Common myeloid progenitor, CD34-positive (primary cell): ENCODE measurements around the gene PRKAR1B.
A peak's percentile ranks its signal among the peaks of the same experiment; 100 is the strongest.

Experiments used
- CTCF ChIA-PET: fragments of 350-600 bp; sonication (Branson Sonifier 250); formaldehyde crosslinking; loops from one replicate; lab custom pipeline; 2021; ENCODE audit warnings: antibody characterized with exemption; lab: Charles Lee
- POLR2A ChIA-PET: fragments of 350-600 bp; sonication (Branson Sonifier 250); formaldehyde crosslinking; loops from one replicate; lab custom pipeline; 2021; ENCODE audit warnings: antibody characterized with exemption; lab: Charles Lee
- DNase-seq, 3 donors: peaks; one replicate each; pipeline versions ENCODE4 v3.0.0 to v3.0.0-alpha.2; 2013
- H3K27ac ChIP-seq, 2 experiments: 1 replicate in 1 of 2; 2 replicates in 1 of 2; pipeline ENCODE4 v1.7.0; 2013; ENCODE audit warnings: inconsistent platforms in 2 of 2, low read length in 2 of 2, mild to moderate bottlenecking in 2 of 2, low read depth in 1 of 2, moderate library complexity in 1 of 2; ENCODE audit not compliant: severe bottlenecking in 2 of 2, insufficient read depth in 1 of 2, poor library complexity in 1 of 2
- H3K27me3 ChIP-seq, 5 experiments: replicated peaks in 2 of 5; 1 replicate in 3 of 5; 2 replicates in 2 of 5; pipeline versions ENCODE4 v1.6.1 to v1.7.0; 2013; ENCODE audit warnings: low read length in 4 of 5, mild to moderate bottlenecking in 2 of 5, moderate library complexity in 2 of 5, inconsistent platforms in 1 of 5; ENCODE audit not compliant: insufficient read depth in 5 of 5, control insufficient read depth in 4 of 5
- H3K36me3 ChIP-seq, 4 experiments: 1 replicate in 2 of 4; 2 replicates in 2 of 4; pipeline versions ENCODE4 v1.6.1 to v1.7.0; 2013; ENCODE audit warnings: low read length in 3 of 4, control low read depth in 1 of 4, mild to moderate bottlenecking in 1 of 4; ENCODE audit not compliant: control insufficient read depth in 4 of 4, insufficient read depth in 4 of 4
- H3K4me1 ChIP-seq, 4 experiments: 1 replicate in 3 of 4; 2 replicates in 1 of 4; pipeline versions ENCODE4 v1.6.1 to v1.7.1; 2013; ENCODE audit warnings: low read length in 3 of 4, mild to moderate bottlenecking in 3 of 4, control low read depth in 1 of 4, inconsistent platforms in 1 of 4, moderate library complexity in 1 of 4; ENCODE audit not compliant: control insufficient read depth in 4 of 4, insufficient read depth in 4 of 4; ENCODE audit errors: control extremely low read depth in 1 of 4
- H3K4me3 ChIP-seq, 7 experiments: 1 replicate in 4 of 7; 2 replicates in 3 of 7; pipeline versions ENCODE4 v1.5.1 to v1.7.0; 2013; ENCODE audit warnings: mild to moderate bottlenecking in 7 of 7, low read length in 6 of 7, moderate library complexity in 6 of 7, inconsistent platforms in 2 of 7, low read depth in 2 of 7, control low read depth in 1 of 7; ENCODE audit not compliant: insufficient read depth in 4 of 7, control insufficient read depth in 1 of 7; ENCODE audit errors: extremely low read depth in 1 of 7
- H3K9me3 ChIP-seq, 5 experiments: 1 replicate in 4 of 5; 2 replicates in 1 of 5; pipeline versions ENCODE4 v1.6.1 to v1.7.1; 2013; ENCODE audit warnings: low read length in 4 of 5, mild to moderate bottlenecking in 2 of 5, inconsistent platforms in 1 of 5, low read depth in 1 of 5, moderate library complexity in 1 of 5; ENCODE audit not compliant: control insufficient read depth in 4 of 5, insufficient read depth in 2 of 5; ENCODE audit errors: control extremely low read depth in 1 of 5
- WGBS: methylation state at CpG from one replicate; pipeline ENCODE4 v1.1.5; 2013; ENCODE audit not compliant: insufficient coverage; 5-methylcytosine and 5-hydroxymethylcytosine counted together

The PRKAR1B gene

GRCh38 chr7:605661-606450 lies 121.2 kb downstream of the PRKAR1B start:
- H3K27ac ChIP-seq: peak overlapping the region in 1 of 2 experiments; percentile 96

DNA sequence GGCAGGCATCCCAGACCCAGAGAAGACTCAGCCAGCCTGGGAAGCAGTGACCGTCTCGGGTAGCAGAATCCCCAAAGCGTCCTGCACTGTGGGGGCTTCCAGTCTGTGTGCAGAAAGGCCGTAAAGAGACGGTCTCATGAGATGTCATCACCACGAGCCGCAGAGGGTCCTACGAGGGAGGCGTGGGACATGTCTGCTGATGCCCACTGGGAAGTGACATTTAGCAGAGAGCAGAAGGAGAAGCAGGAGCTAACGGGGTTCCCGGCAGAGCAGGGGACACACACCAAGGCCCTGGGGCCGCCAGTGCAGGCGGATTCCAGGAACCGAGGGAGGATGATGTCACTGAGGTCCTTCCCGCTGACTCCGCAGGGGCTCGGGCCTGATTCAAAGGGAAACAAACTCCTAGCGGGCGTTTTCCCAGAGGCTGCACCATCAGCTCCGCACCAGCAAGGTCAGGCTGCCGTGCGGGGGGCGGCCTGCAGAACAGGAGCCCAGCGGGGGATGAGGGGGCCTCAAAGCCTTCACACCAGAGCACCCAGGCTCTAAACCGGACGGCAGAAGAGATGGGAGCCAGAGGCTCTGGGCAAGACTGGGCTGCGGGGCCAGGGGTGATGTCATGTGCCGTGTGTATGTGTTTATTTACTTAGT lies 122.1 kb downstream of the PRKAR1B start:
- ChIA-PET CTCF (interaction anchor here (1.3 to 2.0 kb wide), 3 partner anchors 15 to 243 kb away, joined by 3 to 5 read pairs (median 3); no protein-coding TSS in a partner anchor), POLR2A (interaction anchor here (0.8 to 1.4 kb wide), 4 partner anchors 9 to 84 kb away, joined by 3 to 5 read pairs (median 4); no protein-coding TSS in a partner anchor)
- Histone ChIP-seq H3K36me3 (peaks cover 0 to 13% (median 0%) of the 10 kb centered on the region in 4 experiments), H3K4me3 (peak overlapping the region in 4 of 7 experiments; percentile 22 to 60 (median 44)), H3K4me1 (peaks cover 0 to 84% (median 75%) of the 10 kb centered on the region in 4 experiments), H3K27ac (peak overlapping the region; percentile 96), H3K9me3 (no peaks in the 10 kb centered on the region), H3K27me3 (no peaks in the 10 kb centered on the region)
- DNase-seq: peak in 1 of 3 donors; percentile 43
- WGBS: 80% methylated on average over 24 of the region's 28 CpGs

More at GRCh38 chr7:605661-606450, 121.2 kb downstream of the PRKAR1B start:
- H3K4me3 ChIP-seq: peak overlapping the region in 1 of 7 experiments; percentile 22
- WGBS: 95% methylated on average over 27 of the region's 33 CpGs
- DNase-seq: no peak
- H3K4me1 ChIP-seq: peaks cover 0 to 89% (median 83%) of the 10 kb centered on the region in 4 experiments
- POLR2A ChIA-PET: interaction anchor here (0.8 kb wide), 1 partner anchor 8 kb away, joined by 3 read pairs; no protein-coding TSS in a partner anchor
- H3K27me3 ChIP-seq: no peaks in the 10 kb centered on the region
- H3K9me3 ChIP-seq: no peaks in the 10 kb centered on the region
- CTCF ChIA-PET: interaction anchor here (1.3 to 2.0 kb wide), 3 partner anchors 14 to 244 kb away, joined by 3 to 5 read pairs (median 3); no protein-coding TSS in a partner anchor
- H3K36me3 ChIP-seq: peaks cover 0 to 13% (median 0%) of the 10 kb centered on the region in 4 experiments

DNA sequence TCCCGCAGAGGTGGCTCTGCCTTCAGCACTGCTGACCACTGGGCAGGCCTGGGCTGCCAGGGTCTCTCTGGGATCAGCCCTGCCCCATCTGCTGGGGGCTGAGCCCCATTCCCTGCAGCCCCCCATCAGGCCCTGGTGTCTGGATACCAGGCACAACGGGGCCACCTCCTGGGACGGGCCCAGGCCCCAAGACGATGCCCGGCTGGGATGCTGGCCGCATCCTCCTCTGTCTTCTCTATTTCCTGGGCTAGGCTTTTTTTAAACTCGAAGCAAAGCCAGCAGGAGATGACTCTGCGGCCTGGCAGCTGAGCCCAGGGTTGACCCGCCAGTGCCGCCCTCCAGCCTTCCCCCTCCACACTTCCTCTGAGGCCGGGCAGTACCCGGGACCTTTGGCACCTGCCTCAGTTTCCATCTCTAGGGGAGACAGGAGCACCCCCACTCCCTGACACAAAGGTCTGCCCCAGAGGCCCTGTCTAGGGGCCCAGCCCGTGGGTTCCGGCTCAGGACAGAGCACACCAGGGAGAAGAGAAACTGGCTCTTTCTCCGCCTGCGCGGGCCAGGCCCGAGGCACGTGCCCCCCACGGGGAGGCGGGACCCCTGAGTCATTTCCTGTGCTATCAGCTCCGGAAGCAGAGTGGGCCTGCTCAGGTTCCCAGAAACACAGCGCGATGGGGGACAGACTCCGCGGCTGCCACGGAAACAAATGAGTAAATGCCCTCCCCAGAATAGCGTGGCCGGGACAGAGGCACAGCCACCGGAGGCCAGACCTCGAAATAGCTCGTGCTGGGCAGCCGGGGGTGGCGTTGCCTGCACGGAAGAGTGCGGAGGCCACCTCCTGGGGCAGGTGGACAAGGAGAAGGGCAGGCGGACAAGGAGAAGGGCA lies 122.8 kb downstream of the PRKAR1B start:
- H3K4me3 ChIP-seq: peak overlapping the region in 4 of 7 experiments; percentile 22 to 60 (median 44)
- WGBS: 3% methylated on average over 31 of the region's 37 CpGs
- peaks cover 0 to 13% (median 0%) of the 10 kb centered on the region in 4 experiments for H3K36me3 ChIP-seq
- ChIA-PET CTCF (interaction anchor here (1.3 to 2.0 kb wide), 3 partner anchors 16 to 242 kb away, joined by 3 to 5 read pairs (median 3); no protein-coding TSS in a partner anchor), POLR2A (interaction anchor here (0.6 to 1.4 kb wide), 4 partner anchors 11 to 83 kb away, joined by 3 to 5 read pairs (median 4); no protein-coding TSS in a partner anchor)
- DNase-seq: peak; percentile 96 to 99 (median 99)
- no peaks in the 10 kb centered on the region for H3K9me3 ChIP-seq
- peak overlapping the region; percentile 96 for H3K27ac ChIP-seq
- peaks cover 0 to 77% (median 68%) of the 10 kb centered on the region in 4 experiments for H3K4me1 ChIP-seq
- H3K27me3 ChIP-seq: no peaks in the 10 kb centered on the region

DNA sequence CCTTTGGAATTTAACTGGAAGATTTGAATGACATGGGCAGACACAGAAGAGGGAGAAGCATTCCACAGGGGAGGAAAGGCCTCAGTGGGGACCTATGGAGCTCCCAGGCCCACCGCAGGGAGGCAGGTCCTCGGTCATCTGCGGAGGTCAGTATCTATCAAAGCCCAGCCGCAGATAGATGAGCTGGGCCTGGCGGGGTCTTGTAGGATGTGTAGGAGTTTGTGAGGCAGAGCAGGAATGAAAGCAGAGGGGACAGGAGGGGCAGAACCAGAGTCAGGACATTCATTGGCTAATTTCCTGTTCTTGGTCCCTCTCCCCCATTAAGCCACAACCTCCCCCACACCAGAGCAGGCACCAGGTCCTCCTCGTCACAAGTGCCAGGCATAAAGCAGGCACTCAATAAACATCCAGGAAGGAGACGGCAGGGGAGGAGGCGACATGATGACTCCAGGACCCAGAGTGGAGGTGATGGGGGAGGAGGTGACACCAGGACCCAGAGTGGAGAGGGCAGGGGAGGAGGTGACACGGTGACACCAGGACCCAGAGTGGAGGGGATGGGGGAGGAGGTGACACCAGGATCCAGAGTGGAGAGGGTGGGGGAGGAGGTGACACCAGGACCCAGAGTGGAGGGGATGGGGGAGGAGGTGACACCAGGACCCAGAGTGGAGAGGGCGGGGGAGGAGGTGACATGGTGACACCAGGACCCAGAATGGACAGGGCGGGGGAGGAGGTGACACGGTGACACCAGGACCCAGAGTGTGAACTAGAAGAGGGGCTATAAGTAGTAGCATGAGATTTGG lies 123.7 kb downstream of the PRKAR1B start:
- Histone ChIP-seq H3K27me3 (no peaks in the 10 kb centered on the region), H3K36me3 (peaks cover 0 to 13% (median 0%) of the 10 kb centered on the region in 4 experiments), H3K4me3 (no peak overlapping the region), H3K4me1 (peaks cover 0 to 69% (median 60%) of the 10 kb centered on the region in 4 experiments), H3K27ac (peak overlapping the region; percentile 96), H3K9me3 (no peaks in the 10 kb centered on the region)
- WGBS: 86% methylated on average over 9 of the region's 12 CpGs
- ChIA-PET CTCF (no interaction called here), POLR2A (interaction anchor here (1.4 kb wide), 1 partner anchor 10 kb away, joined by 5 read pairs; no protein-coding TSS in a partner anchor)
- DNase-seq: peak in 2 of 3 donors; percentile 54 to 68

GRCh38 chr7:602341-603141 lies 124.5 kb downstream of the PRKAR1B start:
- Histone ChIP-seq H3K9me3 (no peaks in the 10 kb centered on the region), H3K36me3 (peaks cover 0 to 13% (median 0%) of the 10 kb centered on the region in 4 experiments), H3K4me3 (peak overlapping the region in 3 of 7 experiments; percentile 11 to 38 (median 33)), H3K4me1 (peaks cover 0 to 61% (median 54%) of the 10 kb centered on the region in 4 experiments), H3K27me3 (no peaks in the 10 kb centered on the region), H3K27ac (peak overlapping the region; percentile 70 to 96)
- ChIA-PET CTCF (no interaction called here), POLR2A (interaction anchor here (0.7 kb wide), 1 partner anchor 21 kb away, joined by 14 read pairs; no protein-coding TSS in a partner anchor)
- DNase-seq: no peak
- WGBS: 88% methylated on average over 25 of the region's 38 CpGs
